GM18508 (cell line): ENCODE data around the gene KIAA0753.

Experiments
- ATAC-seq: cut with Tn5 transposase; IDR thresholded peaks from one replicate; pipeline ENCODE4 v1.9.1; 2021; ENCODE audit warnings: moderate number of reproducible peaks; ENCODE audit not compliant: insufficient read depth, unreplicated experiment

The KIAA0753 gene

GRCh38 chr17:6554342-6554741, 86.2 kb downstream of the KIAA0753 start:
- ATAC-seq, result no peak

DNA sequence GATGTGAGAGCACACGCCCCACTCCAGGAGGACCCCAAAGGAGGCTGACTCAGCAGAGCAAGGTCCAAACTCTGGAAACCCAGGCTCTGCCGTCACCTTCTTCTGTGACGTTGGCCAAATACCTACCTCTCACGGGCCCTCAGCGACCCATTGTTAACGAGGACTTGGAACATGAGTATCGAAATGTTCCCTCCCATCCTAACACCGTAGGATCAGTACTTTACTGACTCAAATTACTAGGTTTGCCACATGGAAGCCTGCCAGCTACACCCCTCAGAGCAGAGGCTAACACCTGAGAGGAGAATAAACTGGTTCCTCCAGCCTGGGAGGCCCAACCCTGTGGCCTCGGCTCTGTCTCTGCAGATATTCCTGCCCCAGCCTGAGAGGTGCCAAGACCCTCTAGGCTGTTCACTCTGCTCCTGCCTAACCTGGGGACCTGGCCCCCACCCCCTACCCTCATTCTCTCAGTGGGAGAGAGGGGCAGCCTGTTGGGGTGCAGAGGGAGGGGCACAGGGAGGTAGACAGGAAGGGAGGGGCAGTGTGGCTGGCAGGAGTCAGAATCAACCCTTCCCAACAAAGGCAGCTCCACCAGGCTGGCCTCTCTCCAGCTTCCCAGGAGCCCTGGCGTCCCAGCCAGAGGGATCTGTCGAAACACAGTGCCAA, 88.5 kb downstream of the KIAA0753 start:
- no peak for ATAC-seq

GRCh38 chr17:6551356-6551755, 89.2 kb downstream of the KIAA0753 start:
- no peak for ATAC-seq

DNA sequence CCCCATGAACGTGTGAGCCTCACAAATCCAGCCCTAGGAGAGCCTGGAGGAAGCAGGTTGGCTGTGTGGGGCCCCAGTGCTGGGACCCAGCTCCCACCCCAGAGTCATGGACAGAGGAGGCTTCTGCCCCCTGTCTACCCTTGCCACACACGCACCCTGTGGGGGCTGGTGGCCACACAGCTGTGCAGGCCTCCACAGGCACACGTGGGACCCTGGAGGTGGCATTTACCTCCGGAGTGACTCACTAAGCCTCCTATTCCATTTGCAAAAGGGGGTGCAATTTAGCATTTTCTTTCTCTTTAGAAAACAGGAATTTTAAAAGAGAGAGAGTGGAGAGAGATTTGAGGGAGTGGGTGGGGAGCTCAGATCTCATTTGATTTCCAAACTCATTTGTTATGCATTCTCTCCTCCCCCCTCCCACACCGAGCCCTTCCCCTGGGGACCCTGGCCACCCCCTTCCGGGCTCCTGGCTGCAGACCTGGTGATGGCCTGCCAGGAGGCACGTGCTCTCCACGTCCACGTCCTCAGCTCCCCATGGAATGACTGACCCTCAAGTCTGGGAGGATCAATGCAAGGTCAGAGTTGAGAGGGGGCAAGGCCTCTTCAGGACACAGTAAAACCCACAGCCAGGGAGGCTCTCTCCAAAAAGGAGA, 91.0 kb downstream of the KIAA0753 start:
- no peak for ATAC-seq

DNA sequence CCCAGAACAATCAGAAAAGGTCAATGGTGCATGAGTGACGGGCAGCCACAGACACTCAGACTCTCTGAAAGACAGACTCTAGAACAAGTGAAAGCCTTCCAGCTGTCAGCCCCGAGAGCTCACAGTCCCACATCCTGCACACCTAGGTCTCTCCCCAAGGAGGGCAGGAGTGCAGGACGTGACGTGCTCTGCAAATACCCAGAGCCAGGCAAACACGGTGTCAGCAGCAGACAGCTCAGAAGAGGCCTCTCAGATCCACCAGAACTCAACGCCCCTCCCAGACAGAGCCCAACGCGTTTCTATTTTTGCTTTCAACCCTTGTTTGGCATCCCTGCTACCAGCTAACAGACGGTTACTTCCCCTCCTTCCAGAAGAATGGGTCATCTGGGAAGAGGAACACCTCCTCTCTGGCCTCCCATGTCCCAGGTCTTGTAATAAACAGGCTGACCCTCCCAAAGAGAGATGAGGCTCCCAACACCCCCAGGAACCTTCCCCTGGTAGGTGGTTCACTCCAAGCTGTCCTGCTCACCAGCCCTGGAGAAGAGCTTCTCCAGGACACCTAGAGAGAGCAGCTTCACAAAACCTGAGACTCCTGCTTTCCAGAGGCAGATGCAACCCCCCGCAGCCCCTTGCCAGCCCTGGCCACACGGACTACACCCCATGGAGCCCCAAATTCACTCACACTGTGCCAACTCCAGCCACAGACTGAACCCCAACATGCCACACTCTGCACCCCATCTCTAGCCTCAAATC, 91.8 kb downstream of the KIAA0753 start:
- no peak for ATAC-seq

DNA sequence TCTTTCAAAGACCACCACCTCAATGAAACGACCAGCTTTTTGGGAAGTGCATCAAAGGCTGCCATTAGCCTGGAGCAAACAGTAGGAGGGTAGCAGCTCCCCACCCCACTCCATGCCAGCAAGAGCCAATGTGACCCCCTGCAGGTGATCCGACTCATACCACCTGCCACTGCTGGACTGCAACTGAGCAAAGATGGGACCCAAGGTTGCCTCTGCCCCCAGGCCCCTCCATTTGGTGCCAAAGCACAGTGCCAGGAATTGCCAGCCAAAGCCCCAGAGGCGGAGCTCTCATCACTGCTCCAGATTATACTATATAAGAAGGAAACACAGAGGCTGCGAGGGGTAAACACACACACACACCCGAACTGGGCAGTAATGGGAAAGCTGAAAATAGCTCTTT, 92.5 kb downstream of the KIAA0753 start:
- ATAC-seq, result no peak

GRCh38 chr17:6547336-6547735, 93.2 kb downstream of the KIAA0753 start:
- no peak for ATAC-seq

DNA sequence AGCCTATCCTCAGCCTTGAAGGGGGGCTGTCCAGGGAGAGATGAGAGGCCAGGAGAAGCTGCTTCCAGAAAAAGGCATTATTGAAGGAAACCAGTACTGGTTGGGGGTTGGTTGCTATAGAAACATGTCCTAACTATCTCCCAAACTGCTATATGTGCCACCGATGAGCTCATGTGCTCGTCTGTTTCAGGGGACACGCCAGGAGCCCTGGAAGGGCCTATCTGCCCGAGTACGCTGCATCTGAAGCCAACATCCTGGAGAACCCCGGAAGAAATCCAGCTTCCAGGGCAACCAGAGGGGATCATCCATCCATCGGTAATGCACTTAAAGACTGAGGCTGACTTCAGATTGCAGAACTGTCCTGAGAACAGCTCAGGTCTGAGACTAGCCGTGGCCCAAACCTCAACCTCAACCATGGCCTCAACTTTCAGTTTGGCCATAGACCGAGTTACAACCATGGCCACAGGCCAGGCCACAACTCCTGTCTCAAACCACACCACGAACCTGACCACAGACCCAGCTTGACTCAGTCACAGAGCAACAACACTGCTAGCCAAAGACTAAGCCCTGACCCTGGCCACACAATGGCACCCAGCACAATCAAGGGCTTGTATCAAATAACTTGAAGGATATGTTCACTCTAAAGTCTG, 94.3 kb downstream of the KIAA0753 start:
- no peak for ATAC-seq

- no peak for ATAC-seq
Measured at GRCh38 chr17:6545291-6545690, 95.2 kb downstream of the KIAA0753 start.

- ATAC-seq, result no peak
Measured at GRCh38 chr17:6544011-6544370, 96.5 kb downstream of the KIAA0753 start.

DNA sequence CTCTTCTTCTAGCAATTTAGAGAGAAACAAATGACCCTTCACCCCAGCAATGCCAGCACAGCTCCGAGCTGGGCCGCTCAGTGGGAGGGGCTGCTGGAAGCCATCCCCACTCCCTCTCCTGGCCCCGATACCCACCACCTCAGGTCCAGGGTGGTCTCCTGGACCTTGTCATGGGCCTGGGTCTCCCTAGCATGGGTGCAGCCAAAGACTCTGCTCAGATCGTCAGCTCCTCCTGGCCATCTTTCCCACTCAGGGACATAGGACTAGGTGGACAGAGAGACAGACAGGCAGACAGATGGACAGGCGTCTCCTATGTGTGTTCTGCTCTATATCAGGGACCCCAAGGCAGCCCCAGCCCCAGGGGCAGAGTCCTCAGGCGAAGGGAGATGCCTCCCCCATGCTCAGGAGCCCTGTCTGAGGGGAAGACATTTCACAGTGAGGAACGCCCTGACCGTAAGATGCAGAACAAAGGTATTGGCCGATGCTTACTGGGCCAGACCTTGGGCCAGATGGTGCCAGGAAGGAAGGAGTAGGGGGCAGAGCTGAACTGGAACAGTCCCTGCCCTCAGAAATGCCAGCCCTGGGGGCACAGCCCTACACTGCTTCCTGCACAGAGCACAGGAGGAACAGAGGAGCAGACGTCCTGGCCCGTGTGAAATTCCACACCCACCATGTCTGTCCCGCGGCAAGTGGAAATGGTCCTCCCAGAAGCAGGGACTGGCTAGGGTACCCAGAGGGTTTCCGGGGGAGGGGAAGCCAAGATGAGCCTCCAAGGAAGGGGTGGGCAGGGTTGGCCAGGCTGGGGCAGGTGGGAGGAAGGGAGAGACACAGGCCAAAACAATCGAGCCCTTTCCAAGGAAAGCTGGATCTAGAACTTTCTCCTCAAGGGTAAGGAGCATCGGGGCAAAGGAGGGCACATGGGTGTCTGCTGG, 97.2 kb downstream of the KIAA0753 start:
- ATAC-seq, result no peak

DNA sequence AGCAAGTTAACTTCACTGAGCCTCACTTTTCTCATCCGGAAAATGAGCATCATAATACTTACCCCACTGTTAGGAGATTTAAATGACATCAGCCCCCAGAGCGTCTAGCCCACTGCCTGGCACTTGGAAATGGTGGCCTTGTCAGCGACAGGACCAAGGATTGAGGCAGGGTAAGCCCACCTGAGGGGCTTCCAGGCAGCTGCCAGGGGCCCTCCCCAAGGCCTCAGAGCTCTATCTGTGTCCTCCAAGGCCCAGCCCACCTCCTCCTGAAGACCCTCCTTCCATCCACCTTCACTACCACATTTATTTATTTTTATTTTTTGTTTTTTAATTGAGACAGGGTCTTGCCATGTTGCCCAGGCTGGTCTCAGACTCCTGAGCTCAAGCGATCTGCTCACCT, 97.9 kb downstream of the KIAA0753 start:
- ATAC-seq, result no peak

- ATAC-seq, result no peak
Measured at GRCh38 chr17:6541886-6542285, 98.6 kb downstream of the KIAA0753 start.

DNA sequence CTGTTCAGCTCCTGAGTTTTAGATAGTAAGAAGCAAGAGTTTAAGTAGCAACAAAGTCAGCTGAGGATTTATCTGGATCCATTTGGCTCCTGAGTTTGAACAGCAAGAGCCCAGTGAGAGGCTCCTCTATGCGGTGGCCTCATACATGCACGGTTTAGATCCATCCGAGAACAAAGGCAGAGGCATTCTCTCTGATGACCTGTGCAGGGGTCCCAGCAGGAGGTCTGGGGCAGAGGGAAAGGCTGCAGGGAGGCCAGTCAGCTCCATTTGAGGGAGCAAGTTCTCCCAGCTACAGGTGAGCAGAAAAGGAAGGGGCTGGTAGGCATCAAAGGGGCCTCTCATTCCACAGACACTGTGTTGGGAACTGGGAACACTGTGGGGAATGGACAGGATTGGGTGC, 100.6 kb downstream of the KIAA0753 start:
- no peak for ATAC-seq

GRCh38 chr17:6536566-6537065, 103.9 kb downstream of the KIAA0753 start:
- ATAC-seq, result no peak

- ATAC-seq, result no peak
Measured at GRCh38 chr17:6536053-6536452, 104.5 kb downstream of the KIAA0753 start.

- ATAC-seq, result no peak
Measured at GRCh38 chr17:6534846-6535514, 105.5 kb downstream of the KIAA0753 start.

DNA sequence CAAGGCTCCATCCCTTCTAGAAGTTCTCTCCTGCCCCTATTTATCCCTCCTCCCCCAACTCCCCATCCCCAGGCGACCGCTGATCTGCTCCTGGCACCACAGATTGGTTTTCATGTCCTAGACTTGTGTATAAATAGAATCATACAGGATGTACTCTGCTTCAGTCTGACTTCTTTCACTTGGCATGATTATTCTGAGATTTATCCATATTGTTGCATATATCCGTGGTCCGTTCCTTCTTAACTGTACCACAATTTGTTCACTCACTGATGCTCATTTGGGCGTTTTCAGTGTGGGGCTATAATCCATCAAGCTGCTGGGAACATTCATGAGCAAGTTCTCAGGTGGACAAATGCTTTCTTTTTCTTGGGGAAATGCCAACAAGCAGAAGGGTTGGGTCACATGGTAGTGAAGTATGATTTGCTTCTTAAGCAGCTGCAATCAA, 108.0 kb downstream of the KIAA0753 start:
- no peak for ATAC-seq

DNA sequence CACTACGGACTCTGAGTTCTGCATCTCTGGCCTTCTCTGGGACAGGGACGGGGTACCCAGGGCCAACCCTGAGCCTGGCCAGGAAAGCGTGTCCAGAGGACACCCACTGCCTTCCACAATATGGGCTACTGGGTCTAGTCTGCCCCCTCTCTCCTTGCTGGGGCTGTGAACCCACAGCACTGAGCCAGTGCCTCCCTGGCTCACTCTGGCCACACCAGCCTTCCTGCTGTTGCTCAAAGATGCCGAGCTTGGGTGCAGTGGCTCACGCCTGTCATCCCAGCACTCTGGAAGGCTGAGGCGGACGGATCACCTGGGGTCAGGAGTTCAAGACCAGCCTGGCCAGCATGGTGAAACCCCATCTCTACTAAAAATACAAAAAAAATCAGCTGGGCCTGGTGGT, 108.9 kb downstream of the KIAA0753 start:
- no peak for ATAC-seq
